OCI-LY1 (cell line): ENCODE results near the gene STAM.

Experiments
- CTCF ChIP-seq: fragments of 200-600 bp; sonication (generic), shearing (Covaris generic); IDR thresholded peaks from 2 replicates; pipeline ENCODE4 v1.5.1; 2017; ENCODE audit warnings: mild to moderate bottlenecking, antibody characterized with exemption, low read length, moderate library complexity, mixed read lengths
- EZH2 ChIP-seq: fragments of 200-600 bp; sonication (generic), shearing (Covaris generic); IDR thresholded peaks from 2 replicates; pipeline ENCODE4 v1.8.0; 2017; ENCODE audit warnings: borderline replicate concordance, mixed run types, mild to moderate bottlenecking, antibody characterized with exemption, low read length, moderate library complexity, mixed read lengths

DNA sequence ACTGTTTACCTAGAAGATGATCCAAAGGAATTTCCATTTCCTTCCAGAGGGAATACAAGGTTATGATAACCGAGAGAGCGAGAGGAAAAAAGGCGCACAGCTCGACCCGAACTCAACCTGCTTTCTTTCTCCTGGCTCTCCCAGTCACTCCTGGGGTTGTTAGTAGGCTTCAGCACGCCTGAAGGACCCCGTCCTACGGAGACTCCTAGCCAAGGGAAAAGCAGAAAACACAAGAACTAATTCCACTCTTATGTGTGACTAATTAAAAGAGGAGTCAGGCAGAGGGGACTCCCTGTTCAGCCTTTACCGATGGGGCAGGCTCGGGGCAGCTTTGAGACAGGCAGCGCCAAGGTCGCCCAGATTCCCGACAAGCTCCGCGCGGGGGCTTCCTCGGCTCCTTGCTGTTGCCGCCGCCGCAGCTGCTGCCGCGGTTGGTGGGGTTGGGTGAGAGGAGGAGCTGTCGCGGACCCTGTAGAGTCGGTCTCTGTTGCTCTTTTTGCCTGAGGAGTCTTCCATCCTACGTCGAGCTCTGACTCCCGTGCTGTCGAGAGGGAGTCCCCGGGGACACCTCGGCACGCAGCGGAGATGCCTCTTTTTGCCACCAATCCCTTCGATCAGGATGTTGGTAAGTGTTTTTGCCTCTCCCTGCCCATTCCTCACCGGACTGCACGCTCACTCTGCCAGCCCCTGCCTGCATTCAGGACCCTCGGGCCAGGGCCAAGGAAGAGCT is at the start of gene STAM:
- TF ChIP-seq CTCF, result no peak
- TF ChIP-seq EZH2, result no peak
